Activated CD8-positive, alpha-beta memory T cell treated with anti-CD3 and anti-CD28 coated beads, Interleukin-2, amount 50 U/mL, for 48 hours (primary cell): Measurements from ENCODE around the gene RPA4.
"Not testable (repeated sequence)": the region's sequence is repeated elsewhere in the genome, so short reads cannot be mapped to it uniquely, and the experiment has no call there.

Source experiments
- DNase-seq: peaks from one replicate; pipeline ENCODE4 v3.0.0-alpha.2; 2020

The RPA4 gene, protein sequence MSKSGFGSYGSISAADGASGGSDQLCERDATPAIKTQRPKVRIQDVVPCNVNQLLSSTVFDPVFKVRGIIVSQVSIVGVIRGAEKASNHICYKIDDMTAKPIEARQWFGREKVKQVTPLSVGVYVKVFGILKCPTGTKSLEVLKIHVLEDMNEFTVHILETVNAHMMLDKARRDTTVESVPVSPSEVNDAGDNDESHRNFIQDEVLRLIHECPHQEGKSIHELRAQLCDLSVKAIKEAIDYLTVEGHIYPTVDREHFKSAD

DNA sequence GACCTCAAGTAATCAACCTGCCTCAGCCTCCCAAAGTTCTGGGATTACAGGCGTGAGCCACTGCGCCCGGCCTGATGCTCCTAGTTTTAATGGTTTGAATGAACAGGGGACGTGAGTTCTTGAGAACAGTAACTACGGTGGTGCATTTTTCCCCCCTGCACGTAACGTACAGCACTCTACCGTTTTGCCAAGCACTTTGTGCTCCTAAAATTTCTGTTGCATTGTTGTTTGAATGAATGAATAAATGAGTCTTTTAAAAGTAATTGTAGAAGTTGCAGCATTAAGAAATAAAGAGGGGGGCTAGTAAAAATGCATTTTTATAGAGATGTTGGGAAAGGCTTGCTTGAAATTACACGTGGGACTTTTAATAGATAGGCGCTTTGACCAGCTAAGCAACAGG lies at the start of gene RPA4:
RPA4 (plus strand) TSS at position 301 of the 400 bp plus-strand sequence. CDS start 403 bp downstream, outside the sequence.
- DNase-seq: no peak

GRCh38 chrX:96834137-96834536 lies 49.6 kb upstream of the RPA4 start:
- no peak for DNase-seq

GRCh38 chrX:96835660-96836289 lies 47.9 kb upstream of the RPA4 start:
- no peak for DNase-seq

GRCh38 chrX:96837808-96838207 lies 45.9 kb upstream of the RPA4 start:
- DNase-seq: no peak

DNA sequence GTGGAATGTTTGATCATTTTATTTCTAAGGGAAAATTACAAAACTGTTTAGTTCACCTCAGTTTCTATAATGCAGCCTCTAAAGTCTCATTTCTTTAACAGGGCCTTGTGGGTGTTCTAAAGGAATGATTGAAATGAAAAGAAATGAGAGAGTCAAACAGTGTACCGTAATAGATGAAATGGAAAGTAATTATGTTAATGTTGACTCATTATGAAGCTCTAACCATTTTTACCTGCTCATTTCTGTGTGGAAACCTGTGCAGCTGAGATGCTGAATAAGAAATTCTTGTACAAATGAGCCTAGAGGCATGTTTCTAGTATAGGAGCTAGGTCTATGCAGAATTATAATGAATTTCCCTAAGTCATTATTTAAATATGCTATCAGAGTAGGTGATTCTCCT lies 45.2 kb upstream of the RPA4 start:
- no peak for DNase-seq

- no peak for DNase-seq
These were observed 42.4 kb upstream of the RPA4 start for GRCh38 chrX:96841325-96841724.

GRCh38 chrX:96841866-96842265 lies 41.8 kb upstream of the RPA4 start:
- DNase-seq: not testable (repeated sequence)

DNA sequence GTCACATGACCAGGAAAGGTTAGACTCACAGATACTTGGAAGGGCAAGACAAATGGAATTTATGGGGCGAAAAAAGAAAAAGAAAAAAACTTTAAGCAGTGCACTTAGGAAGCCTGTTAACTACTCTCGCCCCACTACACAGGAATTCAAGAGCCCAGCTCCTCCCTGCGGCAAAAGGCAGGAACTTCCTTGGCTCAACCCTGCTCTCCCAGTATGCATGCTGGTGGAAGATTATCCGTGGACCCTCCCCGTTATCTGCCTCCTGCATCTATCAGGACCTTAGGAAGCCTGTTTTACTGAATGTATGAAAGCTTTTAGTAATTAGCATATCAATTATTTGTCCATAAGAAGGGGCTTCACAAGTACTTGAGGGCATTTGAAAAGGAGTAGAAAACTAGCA lies 40.1 kb upstream of the RPA4 start:
- DNase-seq: no peak

- DNase-seq: no peak
These were observed 36.9 kb upstream of the RPA4 start for GRCh38 chrX:96846841-96847240.

DNA sequence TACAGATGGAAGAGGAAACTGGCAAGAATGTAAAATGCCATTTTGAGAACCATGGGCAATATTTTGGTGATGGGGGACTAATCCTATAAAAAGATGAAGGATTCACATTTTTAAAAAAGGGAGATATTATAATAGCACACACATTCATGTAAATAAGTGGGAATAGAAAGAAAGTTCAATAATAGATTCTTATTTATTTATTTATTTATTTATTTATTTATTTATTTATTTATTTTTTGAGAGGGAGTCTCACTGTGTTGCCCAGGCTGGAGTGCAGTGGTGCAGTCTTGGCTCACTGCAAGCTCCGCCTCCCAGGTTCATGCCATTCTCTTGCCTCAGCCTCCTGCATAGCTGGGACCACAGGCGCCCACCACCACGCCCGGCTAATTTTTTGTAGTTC lies 24.3 kb upstream of the RPA4 start:
- DNase-seq: not testable (repeated sequence)

DNA sequence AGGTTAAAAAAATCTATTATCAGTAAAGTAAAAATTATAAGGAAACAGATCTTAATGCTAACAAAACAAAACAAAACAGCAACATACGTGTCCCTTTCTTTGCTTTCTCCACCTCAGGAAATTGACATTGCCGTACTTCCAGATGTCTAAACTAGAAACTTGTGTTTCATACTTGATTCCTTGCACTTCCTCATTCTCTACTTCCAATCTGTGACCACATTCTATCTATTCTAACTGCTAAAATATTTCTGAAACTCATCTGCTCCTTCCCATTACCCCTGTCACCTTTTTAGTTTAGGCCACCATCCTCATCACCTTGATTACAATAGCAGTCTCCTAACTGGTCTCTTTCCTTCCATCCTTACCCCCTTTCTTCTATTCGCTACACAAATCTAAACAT lies 22.5 kb upstream of the RPA4 start:
- no peak for DNase-seq

- DNase-seq: no peak
These were observed 22.0 kb upstream of the RPA4 start for GRCh38 chrX:96861661-96862060.

- DNase-seq: no peak
These were observed 319 bp downstream of the RPA4 start for GRCh38 chrX:96884027-96884426.

DNA sequence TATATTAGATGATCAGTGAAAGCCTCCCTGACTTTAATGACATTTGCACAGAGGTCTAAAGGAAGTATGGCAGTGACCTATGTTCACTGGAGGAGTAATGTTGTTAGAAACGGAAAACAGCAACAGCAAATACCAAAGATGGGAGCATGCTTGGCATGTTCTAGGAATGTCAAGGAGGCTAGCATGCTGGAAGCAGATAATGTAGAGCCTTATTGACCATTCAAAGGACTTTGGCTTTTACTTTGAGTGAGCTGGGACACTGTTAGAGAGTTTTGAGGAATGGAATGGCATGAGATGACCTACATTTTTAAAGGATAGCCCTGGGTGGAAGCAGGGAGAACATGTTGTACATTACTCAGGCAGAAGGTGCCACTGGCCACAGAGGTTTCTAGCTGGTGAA lies 6.0 kb downstream of the RPA4 start:
- no peak for DNase-seq

- DNase-seq: no peak
These were observed 23.0 kb downstream of the RPA4 start for GRCh38 chrX:96906741-96907140.

GRCh38 chrX:96907516-96908272 lies 24.0 kb downstream of the RPA4 start:
- no peak for DNase-seq

DNA sequence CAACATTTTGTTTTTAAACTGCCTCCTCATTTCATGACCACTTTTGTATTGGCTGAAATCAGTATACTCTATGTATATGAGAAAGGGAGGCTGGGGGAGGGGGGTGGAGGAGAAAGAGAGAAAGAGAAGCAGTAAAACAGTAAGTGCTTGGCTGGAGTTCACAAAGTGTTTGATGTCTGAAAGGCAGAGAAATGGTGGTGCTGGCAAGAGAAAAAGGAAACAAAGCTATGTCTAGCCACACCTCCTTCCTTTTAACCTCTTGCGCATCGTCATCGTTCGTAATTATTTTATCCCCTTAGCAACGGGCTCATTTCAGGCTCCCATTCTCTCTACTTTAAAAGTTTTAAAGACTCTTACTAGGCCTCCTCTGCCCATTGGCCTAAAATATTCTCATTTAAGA lies 25.6 kb downstream of the RPA4 start:
- DNase-seq: no peak

DNA sequence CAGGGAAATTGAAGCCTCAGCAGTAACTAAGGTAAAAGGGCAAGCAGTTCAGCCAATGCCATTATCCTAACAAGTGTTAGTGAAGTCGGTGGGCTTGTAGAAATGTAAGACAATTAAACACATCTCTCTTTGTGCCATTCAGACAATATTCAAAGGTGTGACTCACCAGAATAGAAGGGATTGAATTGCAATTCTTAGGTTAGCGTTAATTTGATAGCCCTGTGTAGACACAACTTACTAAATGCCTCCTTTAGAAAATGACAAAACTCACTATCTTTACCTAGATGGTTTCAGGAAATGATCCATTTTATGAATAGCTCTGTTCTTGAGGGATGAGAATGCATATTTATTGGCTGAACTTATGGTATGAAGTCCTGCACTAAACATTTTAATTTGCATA lies 35.2 kb downstream of the RPA4 start:
- DNase-seq: no peak

DNA sequence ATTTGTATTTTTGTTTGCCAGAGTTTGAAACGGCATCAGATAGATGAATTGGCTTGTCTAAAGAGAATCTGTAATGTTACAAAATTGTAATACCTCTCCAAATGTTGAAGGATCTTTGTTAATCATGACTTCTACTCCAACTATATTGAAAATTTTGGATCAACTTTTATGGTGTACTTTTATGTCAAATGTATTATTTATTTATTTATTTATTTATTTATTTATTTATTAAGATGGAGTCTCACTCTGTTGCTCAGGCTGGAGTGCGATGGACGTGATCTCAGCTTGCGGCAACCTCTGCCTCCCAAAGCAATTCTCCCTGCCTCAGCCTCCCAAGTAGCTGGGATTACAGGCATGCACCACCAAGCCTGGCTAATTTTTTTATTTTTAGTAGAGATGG lies 36.0 kb downstream of the RPA4 start:
- DNase-seq: no peak

DNA sequence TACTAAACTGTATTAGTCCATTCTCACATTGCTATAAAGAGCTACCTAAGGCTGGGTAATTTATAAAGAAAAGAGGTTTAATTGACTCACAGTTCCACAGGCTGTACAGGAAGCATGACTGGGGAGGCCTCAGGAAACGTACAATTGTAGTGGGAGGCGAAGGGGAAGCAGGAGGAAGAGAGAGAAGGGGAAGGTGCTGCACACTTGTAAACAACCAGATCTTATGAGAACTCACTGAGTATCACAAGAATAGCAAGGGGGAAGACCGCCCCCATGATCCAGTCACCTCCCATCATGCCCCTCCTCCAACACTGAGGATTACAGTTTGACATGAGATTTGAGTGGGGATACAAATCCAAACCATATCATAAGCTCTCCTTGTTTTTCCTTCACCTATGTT lies 40.9 kb downstream of the RPA4 start:
- DNase-seq: no peak

- no peak for DNase-seq
These were observed 45.3 kb downstream of the RPA4 start for GRCh38 chrX:96929036-96929435.
